H1 (cell line): Measurements from ENCODE around the gene IFIT1. TPM values are rescaled to one million over a fixed set of nuclear protein-coding genes. Genes with fewer than 3 reads are reported as not detected.

ENCODE experiments used
- CTCF ChIA-PET: fragments of 300-600 bp; sonication (Branson Sonifier 250); formaldehyde crosslinking; loops from one replicate; lab custom pipeline; 2021; ENCODE audit not compliant: partially characterized antibody; lab: Charles Lee
- POLR2A ChIA-PET: fragments of 300-600 bp; sonication (Branson Sonifier 250); formaldehyde crosslinking; loops from one replicate; lab custom pipeline; 2021; ENCODE audit warnings: inconsistent platforms; ENCODE audit not compliant: partially characterized antibody; lab: Charles Lee
- DNase-seq, 2 experiments: peaks; one replicate each; pipeline versions ENCODE4 v3.0.0 to v3.0.0-alpha.2; 2010 to 2022; ENCODE audit warnings: low spot score in 2 of 2, low read depth in 1 of 2, mixed read lengths in 1 of 2
- FAIRE-seq: peaks from 2 replicates; lab custom pipeline; 2011; peaks lifted over from hg19 to GRCh38; lab: Jason Lieb, UNC
- H2AFZ ChIP-seq: 2 replicates; pipeline ENCODE4 v1.8.1; 2012; ENCODE audit warnings: low read length, inconsistent platforms
- H2AK5ac ChIP-seq: 2 replicates; pipeline ENCODE4 v1.6.1; 2013; ENCODE audit warnings: low read depth, low read length
- H2BK120ac ChIP-seq: replicated peaks from 2 replicates; pipeline ENCODE3; 2013; ENCODE audit warnings: low read depth, low read length, inconsistent platforms
- H2BK12ac ChIP-seq: 2 replicates; pipeline ENCODE4 v1.6.1; 2013; ENCODE audit warnings: low read depth, low read length
- H2BK15ac ChIP-seq: 2 replicates; pipeline ENCODE4 v1.6.1; 2013; ENCODE audit warnings: low read length
- H2BK20ac ChIP-seq: 2 replicates; pipeline ENCODE4 v1.6.1; 2013; ENCODE audit warnings: low read length
- H2BK5ac ChIP-seq: 2 replicates; pipeline ENCODE4 v1.6.1; 2013; ENCODE audit warnings: low read depth, low read length
- H3K14ac ChIP-seq: 2 replicates; pipeline ENCODE4 v1.6.1; 2013; ENCODE audit warnings: inconsistent platforms; ENCODE audit not compliant: insufficient read length
- H3K18ac ChIP-seq: 2 replicates; pipeline ENCODE4 v1.6.1; 2013; ENCODE audit warnings: low read length; ENCODE audit errors: extremely low read depth
- H3K23ac ChIP-seq: 2 replicates; pipeline ENCODE4 v1.6.1; 2013; ENCODE audit warnings: inconsistent platforms; ENCODE audit not compliant: insufficient read length
- H3K23me2 ChIP-seq: 2 replicates; pipeline ENCODE4 v1.6.1; 2013; ENCODE audit warnings: low read depth, low read length
- H3K27ac ChIP-seq: 2 replicates; pipeline ENCODE4 v1.6.1; 2011; ENCODE audit warnings: low read depth, low read length, inconsistent platforms
- H3K27me3 ChIP-seq, 4 experiments: replicated peaks in 1 of 4; 1 replicate in 1 of 4; 2 replicates in 3 of 4; pipeline versions ENCODE4 v1.6.1 to v1.8.1; 2011 to 2013; ENCODE audit warnings: low read length in 3 of 4, mild to moderate bottlenecking in 3 of 4, inconsistent platforms in 2 of 4, mixed read lengths in 2 of 4, moderate library complexity in 1 of 4; ENCODE audit not compliant: control insufficient read depth in 3 of 4, insufficient read depth in 3 of 4; ENCODE audit errors: extremely low read depth in 1 of 4
- H3K36me3 ChIP-seq, 4 experiments: 2 replicates each; pipeline versions ENCODE4 v1.6.1 to v1.8.1; 2011 to 2013; ENCODE audit warnings: mild to moderate bottlenecking in 4 of 4, low read length in 3 of 4, moderate library complexity in 2 of 4, control low read depth in 1 of 4, inconsistent platforms in 1 of 4; ENCODE audit not compliant: insufficient read depth in 4 of 4, control insufficient read depth in 2 of 4
- H3K4ac ChIP-seq: replicated peaks from 2 replicates; pipeline ENCODE3; 2013; ENCODE audit warnings: low read length, low read depth, mixed read lengths, inconsistent platforms; ENCODE audit not compliant: insufficient read length
- H3K4me1 ChIP-seq, 4 experiments: replicated peaks in 1 of 4; 1 replicate in 1 of 4; 2 replicates in 3 of 4; pipeline versions ENCODE4 v1.6.1 to v1.8.1; 2011 to 2013; ENCODE audit warnings: low read length in 3 of 4, inconsistent platforms in 2 of 4, mixed read lengths in 1 of 4; ENCODE audit not compliant: insufficient read depth in 4 of 4, control insufficient read depth in 3 of 4
- H3K4me2 ChIP-seq, 2 experiments: 2 replicates each; pipeline versions ENCODE4 v1.6.1 to v1.8.1; 2011 to 2013; ENCODE audit warnings: low read depth in 2 of 2, low read length in 2 of 2, control low read depth in 1 of 2, inconsistent platforms in 1 of 2, mild to moderate bottlenecking in 1 of 2; ENCODE audit not compliant: insufficient read depth in 1 of 2
- H3K4me3 ChIP-seq, 4 experiments: fragments of 200-600, 300-600 bp in 1 of 4; sonication (generic), shearing (Covaris generic), sonication (Bioruptor Twin) in 1 of 4; 2 replicates each; pipeline versions ENCODE4 v1.5.1 to v1.8.1; 2011 to 2016; ENCODE audit warnings: low read length in 4 of 4, low read depth in 3 of 4, control low read depth in 2 of 4, inconsistent platforms in 2 of 4, mild to moderate bottlenecking in 2 of 4, mixed read lengths in 1 of 4, moderate library complexity in 1 of 4; ENCODE audit not compliant: insufficient read depth in 2 of 4; ENCODE audit errors: extremely low read depth in 1 of 4
- H3K56ac ChIP-seq: replicated peaks from 2 replicates; pipeline ENCODE3; 2013; ENCODE audit warnings: low read depth, mild to moderate bottlenecking, mixed read lengths, low read length, inconsistent platforms; ENCODE audit not compliant: insufficient read length
- H3K79me1 ChIP-seq: 2 replicates; pipeline ENCODE4 v1.6.1; 2013; ENCODE audit warnings: low read depth, low read length, control low read depth
- H3K79me2 ChIP-seq, 2 experiments: 2 replicates each; pipeline versions ENCODE4 v1.6.1 to v1.8.1; 2012 to 2013; ENCODE audit warnings: low read length in 2 of 2, mild to moderate bottlenecking in 2 of 2, inconsistent platforms in 1 of 2; ENCODE audit not compliant: insufficient read depth in 2 of 2, control insufficient read depth in 1 of 2
- H3K9ac ChIP-seq, 4 experiments: replicated peaks in 1 of 4; 1 replicate in 1 of 4; 2 replicates in 3 of 4; pipeline versions ENCODE4 v1.6.1 to v1.8.1; 2011 to 2013; ENCODE audit warnings: low read depth in 3 of 4, low read length in 3 of 4, control low read depth in 2 of 4, mild to moderate bottlenecking in 2 of 4, moderate library complexity in 2 of 4, inconsistent platforms in 1 of 4; ENCODE audit errors: extremely low read depth in 1 of 4
- H3K9me3 ChIP-seq, 2 experiments: 2 replicates each; pipeline versions ENCODE4 v1.6.1 to v1.8.1; 2012 to 2013; ENCODE audit warnings: mild to moderate bottlenecking in 2 of 2, moderate library complexity in 2 of 2, control low read depth in 1 of 2, inconsistent platforms in 1 of 2, low read depth in 1 of 2, low read length in 1 of 2, mixed read lengths in 1 of 2; ENCODE audit not compliant: insufficient read depth in 2 of 2
- H4K20me1 ChIP-seq, 2 experiments: replicated peaks in 1 of 2; 2 replicates each; pipeline versions ENCODE3 to v1.8.1; 2011 to 2013; ENCODE audit warnings: inconsistent platforms in 2 of 2, low read length in 2 of 2, mild to moderate bottlenecking in 1 of 2; ENCODE audit not compliant: insufficient read depth in 2 of 2, control insufficient read depth in 1 of 2
- H4K5ac ChIP-seq: 2 replicates; pipeline ENCODE4 v1.6.1; 2013; ENCODE audit warnings: low read length, low read depth, mixed read lengths, inconsistent platforms; ENCODE audit not compliant: insufficient read length
- H4K8ac ChIP-seq: 2 replicates; pipeline ENCODE4 v1.8.0; 2013; ENCODE audit warnings: mild to moderate bottlenecking, moderate library complexity, low read length, inconsistent platforms; ENCODE audit not compliant: insufficient read depth; ENCODE audit errors: extremely low read depth
- H4K91ac ChIP-seq: replicated peaks from 2 replicates; pipeline ENCODE3; 2013; ENCODE audit warnings: low read length, mixed read lengths, inconsistent platforms; ENCODE audit not compliant: insufficient read length
- ASH2L ChIP-seq: fragments of 200-600, 300-600 bp; sonication (generic); IDR thresholded peaks from one replicate; pipeline ENCODE4 v1.7.1; 2017; ENCODE audit warnings: low read length
- CBX5 ChIP-seq: fragments of 300-800, 300-1000 bp; sonication (generic); IDR thresholded peaks from 2 replicates; pipeline ENCODE4 v1.7.1; 2016; ENCODE audit warnings: antibody characterized with exemption, low read length, low read depth
- HDAC2 ChIP-seq, 2 experiments: fragments of 300-600 bp in 1 of 2; sonication (generic) in 1 of 2; IDR thresholded peaks; 2 replicates each; pipeline ENCODE4 v1.6.1; 2011 to 2012; ENCODE audit warnings: low read depth in 2 of 2, low read length in 2 of 2, mild to moderate bottlenecking in 2 of 2, moderate library complexity in 2 of 2, borderline replicate concordance in 1 of 2, inconsistent platforms in 1 of 2
- JUN ChIP-seq: IDR thresholded peaks from 2 replicates; pipeline ENCODE4 v1.6.1; 2011; ENCODE audit warnings: low read depth, mild to moderate bottlenecking, improper control_type of control experiment, low read length
- JUND ChIP-seq: IDR thresholded peaks from 2 replicates; pipeline ENCODE4 v1.6.1; 2011; ENCODE audit warnings: mild to moderate bottlenecking, improper control_type of control experiment, low read length
- POLR2AphosphoS5 ChIP-seq: IDR thresholded peaks from 2 replicates; pipeline ENCODE4 v1.6.1; 2011; ENCODE audit warnings: low read depth, low read length
- POU5F1 ChIP-seq: IDR thresholded peaks from 2 replicates; pipeline ENCODE4 v1.6.1; 2011; ENCODE audit warnings: low read depth, mild to moderate bottlenecking, low read length, moderate library complexity
- SP2 ChIP-seq: IDR thresholded peaks from 2 replicates; pipeline ENCODE4 v1.6.1; 2012; ENCODE audit warnings: mild to moderate bottlenecking, low read length, inconsistent platforms
- SP4 ChIP-seq: IDR thresholded peaks from 2 replicates; pipeline ENCODE4 v1.6.1; 2012; ENCODE audit warnings: low read length, inconsistent platforms
- WGBS, 2 experiments: shearing (Covaris generic) in 1 of 2; methylation state at CpG; one replicate each; pipeline versions ENCODE4 v1.1.6 to v1.1.7; 2013 to 2015; ENCODE audit warnings: low lambda C conversion rate in 2 of 2, mixed read lengths in 2 of 2, inconsistent platforms in 1 of 2, low coverage in 1 of 2, missing lambda C conversion rate in 1 of 2; ENCODE audit not compliant: insufficient replicate concordance in 2 of 2, insufficient coverage in 1 of 2, insufficient read length in 1 of 2; ENCODE audit errors: extremely low coverage in 1 of 2, missing lambda C conversion rate in 1 of 2; 5-methylcytosine and 5-hydroxymethylcytosine counted together
- polyA plus RNA-seq, 7 experiments: library from polyadenylated mRNA; depleted of rRNA in 3 of 7; stranded (reverse) in 5 of 7; unstranded in 2 of 7; fragments of >200 nt in 5 of 7; fragments of 200-250 nt in 2 of 7; gene quantifications; 1 replicate in 5 of 7; 2 replicates in 1 of 7; 4 replicates in 1 of 7; pipeline versions ENCODE4 v1.2.1 to v1.2.3, GENCODE V29; 2011 to 2013; ENCODE audit warnings: missing spikeins in 2 of 7, mixed read lengths in 2 of 7
- total RNA-seq: library from RNA; stranded (reverse); fragmentation: NEBNext Ultra II Directional; extraction: Animal tissue kit (Norgen Biotek cat#: 25700); gene quantifications from 2 replicates; pipeline ENCODE4 v1.2.1, GENCODE V29; 2021
- TF ChIP-seq, protein P1 (sequence below): IDR thresholded peaks from 2 replicates; pipeline ENCODE4 v1.6.1; 2012; ENCODE audit warnings: inconsistent platforms
- TF ChIP-seq, protein P2 (sequence below): IDR thresholded peaks from 2 replicates; pipeline ENCODE4 v1.6.1; 2011; ENCODE audit warnings: low read length, improper control_type of control experiment

The IFIT1 gene
- total and polyA plus RNA-seq, 2 of the 8 experiments (the other 6 are each of a cell fraction or from before 2014, with no cell fraction given) = 0.94 to 1.5 TPM

DNA sequence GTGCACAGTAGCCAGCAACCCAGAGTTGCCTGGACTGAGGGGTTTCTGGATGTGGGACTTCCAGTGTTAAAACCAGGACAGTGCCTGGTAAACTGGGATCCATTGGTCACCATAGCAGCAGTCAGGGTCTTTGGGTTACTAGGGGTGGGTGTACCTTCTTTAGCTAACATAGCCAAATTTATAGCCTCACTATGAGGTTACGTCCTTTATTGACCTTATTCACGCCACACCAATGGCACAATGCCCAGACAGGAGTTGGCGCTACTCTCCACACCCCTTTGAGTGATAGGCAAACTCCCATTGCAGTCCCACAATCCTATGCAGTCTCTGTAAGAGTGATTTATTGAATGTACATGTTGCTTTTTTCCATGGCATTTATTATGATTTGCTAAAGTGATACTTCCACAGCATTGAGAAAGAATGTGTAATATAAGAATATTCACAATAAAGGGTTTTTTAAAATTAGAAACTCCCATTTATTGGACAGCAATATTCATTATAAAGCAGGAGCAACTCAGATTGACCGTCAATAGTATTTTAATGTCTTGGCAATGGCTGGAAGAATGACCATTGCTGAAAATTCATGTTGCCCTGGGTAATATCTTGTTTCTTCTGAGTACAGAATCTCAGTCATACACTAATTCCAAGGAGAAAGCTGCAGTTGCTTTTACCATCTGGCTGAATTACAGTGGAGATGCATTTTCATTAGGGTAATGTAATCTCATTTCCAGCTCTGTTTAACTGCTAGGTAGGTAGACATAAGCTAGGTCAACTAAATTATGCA lies 48.0 kb downstream of the IFIT1 start:
- Histone ChIP-seq H3K4ac (no peak overlapping the region), H2BK15ac (no peak overlapping the region), H3K4me1 (no peaks in the 10 kb centered on the region), H2BK5ac (no peak overlapping the region), H3K9me3 (peaks cover 4 to 9% of the 10 kb centered on the region in 2 experiments; a peak in 2 of 4 replicates), H3K27ac (no peak overlapping the region), H3K4me2 (no peak overlapping the region), H4K8ac (no peak overlapping the region), H3K9ac (no peak overlapping the region), H3K4me3 (no peak overlapping the region), H2AFZ (no peak overlapping the region), H3K36me3 (no peaks in the 10 kb centered on the region), H2AK5ac (no peak overlapping the region), H4K5ac (no peak overlapping the region), H3K79me1 (no peaks in the 10 kb centered on the region), H2BK20ac (no peak overlapping the region), H3K79me2 (no peaks in the 10 kb centered on the region), H3K23me2 (no peaks in the 10 kb centered on the region), H3K27me3 (no peaks in the 10 kb centered on the region; a peak in 1 of 7 replicates), H4K20me1 (no peaks in the 10 kb centered on the region), H3K23ac (no peak overlapping the region), H3K18ac (no peak overlapping the region), H2BK12ac (no peak overlapping the region), H3K14ac (no peak overlapping the region), H3K56ac (no peak overlapping the region), H4K91ac (no peak overlapping the region), H2BK120ac (no peak overlapping the region)
- WGBS, 2 experiments = 85% methylated on average over 4 of the region's 4 CpGs; no CpG with 5 or more reads in 1 of the 2 experiments
- CTCF ChIA-PET = interaction anchor here (0.6 to 0.9 kb wide), 2 partner anchors 125 to 568 kb away, joined by 3 to 4 read pairs; no protein-coding TSS in a partner anchor
- POLR2A ChIA-PET = interaction anchor here (0.6 kb wide), 1 partner anchor 124 kb away, joined by 4 read pairs; no protein-coding TSS in a partner anchor
- no peak for FAIRE-seq
- no peak for DNase-seq
- no peak for TF ChIP-seq CBX5
- TF ChIP-seq POLR2AphosphoS5 = no peak
- TF ChIP-seq HDAC2 (IDR thresholded peaks at IDR 0.05; ENCODE audit: borderline replicate concordance in 1 of 2, low read depth in 2 of 2, low read length in 2 of 2) = no peak
- TF ChIP-seq, protein P1, sequence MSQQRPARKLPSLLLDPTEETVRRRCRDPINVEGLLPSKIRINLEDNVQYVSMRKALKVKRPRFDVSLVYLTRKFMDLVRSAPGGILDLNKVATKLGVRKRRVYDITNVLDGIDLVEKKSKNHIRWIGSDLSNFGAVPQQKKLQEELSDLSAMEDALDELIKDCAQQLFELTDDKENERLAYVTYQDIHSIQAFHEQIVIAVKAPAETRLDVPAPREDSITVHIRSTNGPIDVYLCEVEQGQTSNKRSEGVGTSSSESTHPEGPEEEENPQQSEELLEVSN = no peak
- TF ChIP-seq JUND = no peak
- TF ChIP-seq, protein P2, sequence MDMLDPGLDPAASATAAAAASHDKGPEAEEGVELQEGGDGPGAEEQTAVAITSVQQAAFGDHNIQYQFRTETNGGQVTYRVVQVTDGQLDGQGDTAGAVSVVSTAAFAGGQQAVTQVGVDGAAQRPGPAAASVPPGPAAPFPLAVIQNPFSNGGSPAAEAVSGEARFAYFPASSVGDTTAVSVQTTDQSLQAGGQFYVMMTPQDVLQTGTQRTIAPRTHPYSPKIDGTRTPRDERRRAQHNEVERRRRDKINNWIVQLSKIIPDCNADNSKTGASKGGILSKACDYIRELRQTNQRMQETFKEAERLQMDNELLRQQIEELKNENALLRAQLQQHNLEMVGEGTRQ = no peak
- no peak for TF ChIP-seq ASH2L
- TF ChIP-seq JUN = no peak
- no peak for TF ChIP-seq SP2
- no peak for TF ChIP-seq POU5F1
- no peak for TF ChIP-seq SP4
